DMS114 treated with DMSO at 0.1 percent for 48 hours (cell line): ENCODE results near the gene PHACTR4.
"Not testable (repeated sequence)": the region's sequence is repeated elsewhere in the genome, so short reads cannot be mapped to it uniquely, and the experiment has no call there.

Experiments
- DNase-seq: peaks from one replicate; lab custom pipeline; 2025; ENCODE audit not compliant: unreplicated experiment; lab: John Stamatoyannopoulos, UW

The PHACTR4 gene

GRCh38 chr1:28428990-28429520 is 59.5 kb downstream of the PHACTR4 start:
- no peak for DNase-seq

DNA sequence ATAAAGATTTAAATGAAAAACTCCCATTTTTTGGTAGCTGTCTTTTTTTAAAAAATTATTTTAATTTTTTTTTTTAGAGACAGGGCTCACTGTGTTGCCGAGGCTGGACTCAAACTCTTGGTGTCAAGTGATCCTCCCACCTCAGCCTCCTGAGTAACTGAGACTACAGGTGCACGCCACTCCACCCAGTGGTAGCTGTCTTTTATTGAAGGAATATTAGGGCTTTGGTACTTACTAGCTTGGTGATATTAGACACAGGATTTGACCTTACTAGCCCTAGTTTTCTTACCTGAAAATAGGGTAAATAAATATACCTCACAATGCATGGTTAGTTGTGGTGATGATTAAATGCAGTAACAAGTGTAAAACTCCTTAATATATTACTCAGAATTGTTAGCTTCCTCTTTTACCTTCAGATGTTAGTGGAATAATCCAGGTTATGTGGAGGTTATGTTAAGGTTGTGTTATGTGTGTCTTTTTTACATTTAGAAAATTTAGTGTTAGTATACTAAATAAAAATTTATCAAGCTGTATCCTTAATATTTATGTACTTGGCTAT is 66.8 kb downstream of the PHACTR4 start:
- DNase-seq, result no peak

DNA sequence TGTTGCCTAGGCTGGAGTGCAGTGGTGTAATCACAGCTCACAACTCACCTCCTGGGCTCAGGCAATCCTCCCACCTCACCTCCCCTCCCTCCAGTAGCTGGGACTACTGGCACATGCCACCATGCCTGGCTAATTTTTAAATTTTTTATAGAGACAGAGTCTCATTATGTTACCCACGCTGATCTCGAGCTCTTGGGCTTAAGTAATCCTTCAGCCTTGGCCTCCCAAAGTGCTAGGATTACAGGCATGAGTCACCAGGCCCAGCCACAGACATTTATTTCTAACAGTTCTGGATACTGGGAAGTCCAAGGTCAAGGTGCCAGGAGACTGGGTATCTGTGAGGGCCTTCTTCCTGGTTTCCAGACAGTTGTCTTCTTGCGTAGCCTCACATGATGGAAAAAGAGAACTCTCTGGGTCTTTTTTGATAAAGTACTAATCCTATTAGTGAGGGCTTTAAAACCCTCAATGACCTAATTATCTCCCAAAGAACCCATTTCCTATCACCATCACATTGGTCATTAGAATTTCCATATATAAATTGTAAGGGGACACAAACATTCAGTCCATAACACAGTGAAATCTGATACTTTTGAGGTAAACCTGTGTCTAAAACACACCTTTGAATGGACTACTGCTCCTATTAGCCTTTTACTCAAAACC is 67.9 kb downstream of the PHACTR4 start:
- no peak for DNase-seq

DNA sequence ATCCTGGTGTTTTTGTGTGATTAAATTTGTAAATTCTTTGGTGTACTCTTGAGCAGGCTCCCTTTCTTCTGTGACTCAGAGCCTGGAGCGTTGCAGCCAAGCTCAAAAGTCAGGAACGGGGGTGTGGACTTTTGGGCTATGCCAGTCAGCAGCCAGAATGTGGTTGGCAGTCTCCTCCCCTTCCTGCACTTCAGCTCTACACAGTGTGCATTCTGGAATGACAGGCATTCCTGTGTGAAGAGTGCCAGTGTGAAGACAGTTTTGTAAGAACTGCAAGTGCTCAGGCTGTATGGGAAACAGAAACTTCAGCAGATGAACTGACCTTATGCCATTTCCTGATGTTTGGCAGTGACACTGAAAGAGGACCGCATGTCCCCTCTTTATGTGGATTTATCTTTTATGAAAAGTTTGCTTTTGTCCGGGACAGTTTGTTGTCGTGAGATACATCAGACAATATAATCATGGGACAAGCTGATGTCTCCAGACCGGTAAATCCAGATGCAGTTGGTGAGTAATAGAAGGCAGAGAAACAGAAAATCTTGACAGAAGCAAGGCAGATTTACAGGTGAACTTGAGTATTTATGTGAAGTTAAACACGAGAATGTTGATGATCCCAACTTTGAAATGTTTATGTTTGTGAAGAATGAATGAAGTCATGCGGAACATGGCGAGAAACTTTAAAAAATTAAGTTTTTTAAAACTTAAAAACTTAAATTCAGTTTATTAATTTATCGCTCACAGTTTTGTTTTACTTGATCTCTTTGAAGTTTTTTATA is 68.6 kb downstream of the PHACTR4 start:
- peak; percentile 86 for DNase-seq

- no peak for DNase-seq
Measured at GRCh38 chr1:28439320-28439719, 69.8 kb downstream of the PHACTR4 start.

DNA sequence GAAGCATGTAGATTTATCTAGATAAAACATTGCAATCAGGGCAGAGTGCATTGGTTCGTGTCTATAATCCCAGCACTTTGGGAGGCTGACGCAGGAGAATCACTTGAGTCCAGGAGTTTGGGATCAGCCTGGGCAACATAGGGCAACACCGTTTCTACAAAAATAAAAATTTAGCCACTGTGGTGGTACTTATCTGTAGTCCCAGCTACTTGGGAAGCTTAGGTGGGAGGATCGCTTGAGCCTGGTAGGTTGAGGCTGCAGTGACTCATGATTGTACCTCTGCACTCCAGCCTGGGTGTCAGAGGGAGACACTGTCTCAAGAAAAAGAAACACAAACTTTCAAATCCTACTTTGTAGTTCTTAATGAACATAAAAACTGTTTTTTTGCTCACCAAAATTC is 72.1 kb downstream of the PHACTR4 start:
- DNase-seq, result no peak

DNA sequence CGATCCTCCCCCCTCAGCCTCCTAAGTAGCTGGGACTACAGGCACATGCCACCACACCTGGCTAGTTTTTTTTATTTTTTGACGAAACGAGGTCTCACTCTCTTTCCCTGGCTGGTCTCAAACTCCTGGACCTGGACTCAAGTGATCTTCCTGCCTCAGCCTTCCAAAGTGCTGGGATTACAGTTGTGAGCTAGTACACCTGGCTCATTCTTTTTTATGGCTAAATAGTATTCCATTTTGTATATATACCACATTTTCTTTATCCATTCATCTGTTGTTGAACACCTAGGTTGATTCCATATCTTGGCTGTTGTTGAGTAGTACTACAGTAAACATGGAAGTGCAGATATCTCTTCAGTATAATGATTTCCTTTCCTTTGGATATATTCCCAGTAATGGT is 74.0 kb downstream of the PHACTR4 start:
- DNase-seq, result no peak

- DNase-seq, result no peak
Measured at GRCh38 chr1:28447679-28448078, 78.1 kb downstream of the PHACTR4 start.

DNA sequence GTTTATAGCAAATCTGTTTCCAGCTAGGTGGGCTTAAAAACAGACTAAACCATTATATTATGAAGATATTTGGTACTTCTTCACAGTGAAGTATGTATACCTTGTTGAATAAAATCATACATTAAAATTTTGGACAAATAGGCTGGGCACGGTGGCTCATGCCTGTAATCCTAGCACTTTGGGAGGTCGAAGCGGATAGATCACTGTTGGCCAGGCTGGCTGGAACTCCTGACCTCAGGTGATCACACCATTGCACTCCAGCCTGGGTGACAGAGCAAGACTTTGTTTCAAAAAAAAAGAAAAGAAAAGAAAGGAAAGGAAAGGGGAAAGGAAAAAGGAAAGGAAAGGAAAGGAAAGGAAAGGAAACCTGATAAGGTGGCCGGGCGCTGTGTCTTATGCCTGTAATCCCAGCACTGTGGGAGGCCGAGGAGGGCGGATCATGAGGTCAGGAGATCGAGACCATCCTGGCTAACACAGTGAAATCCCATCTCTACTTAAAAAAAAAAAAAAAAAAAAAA is 78.6 kb downstream of the PHACTR4 start:
- DNase-seq, result not testable (repeated sequence)

DNA sequence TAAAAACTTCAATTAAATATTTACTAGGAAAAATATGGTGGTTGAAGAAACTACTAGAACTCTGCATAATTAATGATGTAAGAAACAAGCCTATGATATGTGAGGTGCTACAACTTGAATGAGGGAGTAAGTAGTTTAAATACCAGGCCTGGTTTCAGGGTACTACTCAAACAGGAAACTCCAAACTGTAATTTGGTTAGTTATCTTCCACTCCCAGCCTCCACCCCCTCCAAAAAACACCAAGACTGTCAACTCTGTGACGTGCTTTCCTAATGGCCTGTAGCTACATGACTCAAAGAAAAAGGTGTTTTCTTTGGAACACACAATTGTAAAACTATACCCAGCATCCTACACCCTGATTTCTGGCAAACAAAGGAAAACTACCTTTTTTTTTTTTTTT is 80.4 kb downstream of the PHACTR4 start:
- DNase-seq, result no peak

DNA sequence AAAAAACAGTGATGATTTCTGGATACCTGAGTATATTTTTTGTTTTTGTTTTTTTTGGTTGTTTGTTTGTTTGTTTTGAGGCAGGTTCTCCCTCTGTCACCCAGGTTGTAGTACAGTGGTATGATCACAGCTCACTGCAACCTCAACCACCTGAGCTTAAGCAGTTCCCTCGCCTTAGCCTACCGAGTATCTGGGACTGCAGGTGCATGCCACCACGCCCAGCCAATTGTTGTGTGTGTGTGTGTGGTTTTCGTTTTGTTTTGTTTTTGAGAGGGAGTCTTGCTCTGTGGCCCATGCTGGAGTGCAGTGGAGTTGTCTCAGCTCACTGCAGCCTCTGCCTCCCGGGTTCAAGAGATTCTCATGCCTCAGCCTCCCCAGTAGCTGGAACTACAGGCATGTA is 81.0 kb downstream of the PHACTR4 start:
- DNase-seq, result no peak

GRCh38 chr1:28451011-28451410 is 81.5 kb downstream of the PHACTR4 start:
- DNase-seq, result no peak

- no peak for DNase-seq
Measured at GRCh38 chr1:28456078-28456477, 86.5 kb downstream of the PHACTR4 start.

- DNase-seq, result no peak
Measured at GRCh38 chr1:28457678-28458077, 88.1 kb downstream of the PHACTR4 start.

DNA sequence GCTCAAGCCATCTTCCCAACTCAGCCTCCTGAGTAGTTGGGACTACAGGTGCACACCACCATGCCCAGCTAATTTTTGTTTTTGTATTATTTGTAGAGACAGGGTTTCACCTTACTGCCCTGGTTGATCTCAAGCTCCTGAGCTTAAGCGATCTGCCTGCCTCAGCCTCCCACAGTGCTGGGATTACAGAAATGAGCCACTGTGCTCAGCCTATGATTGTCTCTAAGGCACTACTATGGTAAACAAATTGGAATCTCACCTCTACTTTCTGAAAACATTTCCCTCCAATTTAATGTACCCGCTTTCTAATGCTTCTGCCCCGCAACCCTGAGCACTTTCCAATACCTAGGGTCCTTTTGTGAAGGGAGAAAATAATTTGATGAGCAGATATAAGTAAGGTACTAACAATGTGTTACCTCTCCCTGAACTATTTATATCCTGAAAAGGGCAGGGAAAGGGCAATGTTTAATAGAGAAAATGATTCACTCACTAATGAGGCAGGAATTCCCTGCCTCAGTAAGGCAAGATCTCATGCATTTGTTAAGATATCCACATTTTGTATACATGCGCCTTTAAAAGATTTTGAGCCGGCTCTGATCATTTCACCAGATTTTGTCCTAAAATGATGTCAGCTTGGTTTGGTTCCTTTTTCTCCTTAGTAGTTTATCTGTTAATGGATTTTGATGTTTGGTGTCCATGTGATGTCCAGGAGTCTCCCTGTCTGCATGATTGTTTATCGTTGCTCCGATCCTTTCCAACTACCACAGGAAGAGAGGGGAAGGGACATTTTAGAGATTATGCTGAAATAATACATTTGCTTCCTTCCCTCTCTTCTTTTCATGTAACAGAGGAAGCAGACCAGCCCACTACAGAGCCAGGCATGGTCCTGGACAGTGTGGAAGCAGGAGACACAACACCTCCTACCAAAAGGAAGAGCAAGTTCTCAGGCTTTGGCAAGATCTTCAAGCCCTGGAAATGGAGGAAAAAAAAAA is 89.0 kb downstream of the PHACTR4 start:
- DNase-seq, result no peak

DNA sequence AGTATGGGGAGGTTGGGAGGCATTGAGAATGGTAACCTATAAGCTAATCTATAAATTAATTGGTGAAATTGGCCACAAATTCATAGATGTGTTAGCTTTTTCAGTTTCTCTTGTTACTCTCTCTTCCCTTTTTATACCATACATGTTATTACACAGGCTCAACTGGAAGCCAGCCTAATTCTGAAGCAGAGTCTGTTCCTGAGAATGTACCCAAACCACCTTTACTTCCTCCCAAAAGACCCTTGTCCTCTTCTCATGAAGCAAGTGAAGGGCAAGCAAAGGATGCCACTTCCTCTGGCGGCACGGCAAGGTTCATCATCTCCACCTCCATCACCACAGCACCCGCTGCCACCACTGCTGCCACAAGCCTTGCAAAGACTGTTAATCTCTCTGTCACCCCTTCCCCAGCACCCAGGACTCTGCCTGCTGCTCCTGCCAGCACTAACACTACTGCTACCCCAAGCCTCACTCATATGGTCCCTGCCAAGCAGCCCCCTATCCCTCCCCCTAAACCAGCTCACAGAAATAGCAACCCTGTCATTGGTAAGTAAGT is 96.8 kb downstream of the PHACTR4 start:
- no peak for DNase-seq

- DNase-seq, result no peak
Measured at GRCh38 chr1:28470146-28470545, 100.6 kb downstream of the PHACTR4 start.

DNA sequence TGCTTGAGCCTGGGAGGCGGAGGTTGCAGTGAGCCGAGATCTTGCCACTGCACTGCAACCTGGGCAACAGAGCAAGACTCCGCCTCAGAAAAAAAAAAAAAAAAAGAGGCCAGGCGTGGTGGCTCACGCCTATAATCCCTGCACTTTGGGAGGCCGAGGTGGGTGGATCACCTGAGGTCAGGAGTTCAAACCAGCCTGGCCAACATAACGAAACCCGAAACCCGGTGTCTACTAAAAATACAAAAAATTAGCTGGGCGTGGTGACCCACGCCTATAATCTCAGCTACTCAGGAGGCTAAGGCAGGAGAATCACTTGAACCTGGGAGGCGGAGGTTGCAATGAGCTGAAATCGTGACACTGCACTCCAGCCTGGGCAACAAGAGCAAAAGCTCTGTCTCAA is 110.0 kb downstream of the PHACTR4 start:
- not testable (repeated sequence) for DNase-seq

GRCh38 chr1:28480308-28480707 is 110.8 kb downstream of the PHACTR4 start:
- DNase-seq, result no peak

GRCh38 chr1:28482138-28482537 is 112.6 kb downstream of the PHACTR4 start:
- DNase-seq, result no peak
